GM12874 (cell line): Measurements from ENCODE around the gene CTNNA2.

Source experiments
- CTCF ChIP-seq: IDR thresholded peaks from 2 replicates; pipeline ENCODE4 v1.5.1; 2011; ENCODE audit warnings: low read depth, mild to moderate bottlenecking, control low read depth, low read length, moderate library complexity; ENCODE audit not compliant: insufficient read depth

The CTNNA2 gene

DNA sequence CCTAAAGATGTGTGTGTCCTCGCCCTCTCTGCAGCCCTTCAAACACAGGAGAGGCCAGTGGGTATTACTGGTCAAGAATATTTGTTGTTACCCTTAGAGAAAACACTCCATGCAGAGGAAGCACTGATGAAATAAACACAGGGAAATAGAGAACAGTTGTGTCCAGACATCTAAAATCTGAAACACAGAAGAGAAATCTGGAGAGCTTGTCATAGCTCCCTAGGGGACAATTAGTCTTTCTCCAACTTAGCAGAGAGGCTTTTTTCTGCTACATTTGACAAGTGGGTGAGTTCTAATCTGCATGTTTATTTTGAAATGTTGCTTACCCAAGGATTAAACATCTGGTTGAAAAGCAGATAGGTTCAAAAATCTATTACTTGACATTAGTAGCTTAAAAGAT, 190.1 kb downstream of the CTNNA2 start:
- no peak for TF ChIP-seq CTCF

GRCh38 chr2:79711098-79711497, 198.2 kb downstream of the CTNNA2 start:
- TF ChIP-seq CTCF, result no peak

DNA sequence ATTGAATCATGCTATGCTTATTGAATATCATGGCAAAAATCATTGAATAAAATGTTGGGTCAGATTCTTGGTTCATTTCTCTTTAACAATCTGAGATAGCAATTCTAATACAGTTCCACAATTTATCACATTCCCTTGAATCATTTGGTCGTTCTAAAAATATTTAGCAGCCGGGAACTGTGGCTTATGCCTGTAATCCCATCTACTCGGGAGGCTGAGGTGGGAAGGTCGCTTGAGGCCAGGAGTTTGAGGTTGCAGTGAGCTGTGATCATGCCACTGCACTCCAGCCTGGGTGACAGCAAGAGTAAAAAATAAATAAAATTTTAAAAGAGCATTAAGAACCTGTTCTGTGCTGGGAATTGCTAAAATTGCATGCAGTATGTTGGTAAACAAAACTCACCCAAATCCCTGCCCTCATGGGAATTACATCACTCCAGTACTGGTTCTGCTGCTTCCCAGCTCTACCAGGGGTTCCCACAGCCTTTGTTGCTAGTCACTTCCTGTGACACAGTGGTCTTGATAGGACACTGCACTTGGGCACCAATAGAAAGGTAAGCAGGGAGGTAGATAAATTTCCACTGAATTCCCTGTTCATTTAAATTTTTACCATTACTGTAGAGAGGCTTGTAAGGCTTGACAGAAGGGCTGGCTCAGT, 200.4 kb downstream of the CTNNA2 start:
- no peak for TF ChIP-seq CTCF

GRCh38 chr2:79714283-79714682, 201.4 kb downstream of the CTNNA2 start:
- no peak for TF ChIP-seq CTCF

GRCh38 chr2:79715338-79715737, 202.5 kb downstream of the CTNNA2 start:
- no peak for TF ChIP-seq CTCF

GRCh38 chr2:79716266-79716665, 203.4 kb downstream of the CTNNA2 start:
- TF ChIP-seq CTCF, result no peak

- no peak for TF ChIP-seq CTCF
Observed at GRCh38 chr2:79717364-79718007, 204.6 kb downstream of the CTNNA2 start.
